Measurements from ENCODE around the gene SKP1.
"Not testable (repeated sequence)": the region's sequence is repeated elsewhere in the genome, so short reads cannot be mapped to it uniquely, and the experiment has no call there.

Gene SKP1

GRCh38 chr5:134176511-134177368 is at the start of gene SKP1:
Gene SKP1, minus strand, starts transcription at chr5:134176950. Its CDS starts 2,928 bp downstream, at chr5:134174022.
- peak; percentile 84 to 85 for DNase-seq

GRCh38 chr5:134225780-134226440 is 49.2 kb upstream of the SKP1 start, which contains the start of gene PPP2CA:
Gene PPP2CA, minus strand, starts transcription at chr5:134226073. Its CDS starts 212 bp downstream, at chr5:134225861.
- peak; percentile 99 for DNase-seq

GRCh38 chr5:134224888-134225779 is 48.4 kb upstream of the SKP1 start:
- peak; percentile 68 to 71 for DNase-seq

DNA sequence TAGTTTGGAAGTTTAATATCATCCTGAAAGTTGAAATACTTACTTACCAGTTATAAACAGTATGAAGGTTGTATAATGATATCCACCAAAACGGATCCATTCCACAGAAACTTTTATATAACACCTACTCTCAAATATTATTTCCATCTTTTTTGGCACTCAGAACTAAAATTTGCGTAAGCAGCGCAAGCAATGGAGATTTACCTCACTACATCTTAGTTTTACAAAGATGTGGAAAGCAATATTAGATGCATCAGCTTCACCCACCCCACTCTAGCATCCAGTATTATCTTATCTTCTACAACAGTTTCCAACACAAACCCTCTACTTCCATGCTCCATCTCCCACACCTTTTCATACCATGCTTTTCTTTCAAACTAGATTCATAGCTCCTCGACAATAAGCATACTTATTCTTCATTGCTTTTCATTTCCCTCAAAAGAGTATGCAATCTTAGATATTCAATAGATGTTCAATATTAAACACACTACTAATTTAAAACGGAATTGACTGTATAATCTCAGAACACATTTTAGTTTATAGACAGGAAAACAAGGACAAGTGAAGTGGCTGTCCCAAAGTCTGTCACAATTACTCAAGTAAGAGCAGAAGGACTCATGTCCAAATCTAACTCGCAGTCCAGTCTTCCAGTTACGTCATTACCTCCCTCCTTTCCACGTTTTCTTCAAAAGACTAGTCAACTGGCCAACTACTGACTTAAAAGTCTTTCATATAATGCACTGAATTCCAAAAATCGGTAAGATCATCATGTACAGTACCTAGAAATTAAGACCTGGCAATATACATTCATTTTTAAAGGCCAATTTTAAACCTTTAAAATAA is 46.9 kb upstream of the SKP1 start:
- DNase-seq, result no peak

DNA sequence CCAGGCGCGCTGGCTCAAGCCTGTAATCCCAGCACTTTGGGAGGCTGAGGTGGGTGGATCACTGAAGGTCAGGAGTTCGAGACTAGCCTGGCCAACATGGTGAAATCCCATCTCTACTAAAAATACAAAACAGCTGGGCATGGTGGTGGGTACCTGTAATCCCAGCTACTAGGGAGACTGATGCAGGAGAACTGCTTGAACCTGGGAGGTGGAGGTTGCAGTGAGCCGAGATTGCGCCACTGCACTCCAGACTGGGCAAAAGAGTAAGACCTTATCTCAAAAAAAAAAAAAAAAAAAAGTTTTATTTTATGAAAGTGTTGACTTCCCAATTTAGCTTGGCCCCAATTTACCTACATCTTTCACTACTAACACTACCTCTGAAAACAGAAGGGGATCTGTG is 44.9 kb upstream of the SKP1 start:
- not testable (repeated sequence) for DNase-seq

GRCh38 chr5:134215757-134216156 is 39.0 kb upstream of the SKP1 start:
- no peak for DNase-seq

DNA sequence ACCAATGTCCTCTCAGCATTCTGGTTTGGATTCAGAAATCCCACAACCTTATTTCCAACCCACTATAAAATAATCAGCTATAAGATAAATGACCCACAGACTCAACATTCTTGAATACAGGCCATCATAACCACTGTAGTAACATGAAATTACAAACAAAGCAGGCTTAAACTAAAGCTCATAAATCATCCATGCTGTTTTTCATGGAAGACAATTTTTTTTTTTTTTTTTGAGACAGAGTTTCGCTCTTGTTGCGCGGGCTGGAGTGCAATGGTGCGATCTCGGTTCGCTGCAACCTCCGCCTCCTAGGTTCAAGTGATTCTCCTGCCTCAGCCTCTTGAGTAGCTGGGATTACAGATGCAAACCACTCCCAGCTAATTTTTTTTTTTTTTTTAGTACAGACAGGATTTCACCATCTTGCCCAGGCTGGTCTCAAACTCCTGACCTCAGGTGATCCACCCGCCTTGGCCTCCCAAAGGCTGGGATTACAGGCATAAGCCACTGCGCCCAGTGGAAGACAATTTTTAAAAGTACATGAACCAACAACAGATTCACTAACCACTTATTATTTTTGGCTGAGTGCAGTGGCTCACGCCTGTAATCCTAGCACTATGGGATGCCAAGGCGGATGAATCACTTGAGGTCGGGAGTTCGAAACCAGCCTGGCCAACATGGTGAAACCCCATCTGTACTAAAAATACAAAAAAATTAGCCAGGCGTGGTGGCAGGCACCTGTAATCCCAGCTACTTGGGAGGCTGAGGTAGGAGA is 34.7 kb upstream of the SKP1 start:
- not testable (repeated sequence) for DNase-seq

- no peak for DNase-seq
Measured at GRCh38 chr5:134209477-134210245, 32.9 kb upstream of the SKP1 start.

DNA sequence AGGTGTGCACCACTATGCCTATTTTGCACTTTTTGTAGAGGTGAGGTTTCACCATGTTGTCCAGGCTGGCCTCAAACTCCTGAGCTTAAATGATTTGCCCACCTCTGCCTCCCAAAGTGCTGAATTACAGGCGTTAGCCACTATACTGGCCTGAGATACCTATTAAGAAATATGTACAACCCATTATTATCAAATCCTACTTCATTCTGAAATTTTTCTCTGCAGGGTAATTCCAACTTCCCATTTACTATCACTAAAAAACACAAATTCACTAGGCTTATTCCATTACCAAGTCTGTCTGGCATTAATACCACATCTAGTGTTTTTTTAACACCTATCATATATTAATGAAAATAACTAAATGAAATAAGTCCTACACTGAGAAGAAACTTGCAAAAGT is 30.9 kb upstream of the SKP1 start:
- no peak for DNase-seq

GRCh38 chr5:134206627-134207160 is 29.9 kb upstream of the SKP1 start:
- no peak for DNase-seq

- no peak for DNase-seq
Measured at GRCh38 chr5:134204575-134204974, 27.8 kb upstream of the SKP1 start.

GRCh38 chr5:134203630-134204029 is 26.9 kb upstream of the SKP1 start:
- no peak for DNase-seq

GRCh38 chr5:134195666-134196065 is 18.9 kb upstream of the SKP1 start:
- no peak for DNase-seq

DNA sequence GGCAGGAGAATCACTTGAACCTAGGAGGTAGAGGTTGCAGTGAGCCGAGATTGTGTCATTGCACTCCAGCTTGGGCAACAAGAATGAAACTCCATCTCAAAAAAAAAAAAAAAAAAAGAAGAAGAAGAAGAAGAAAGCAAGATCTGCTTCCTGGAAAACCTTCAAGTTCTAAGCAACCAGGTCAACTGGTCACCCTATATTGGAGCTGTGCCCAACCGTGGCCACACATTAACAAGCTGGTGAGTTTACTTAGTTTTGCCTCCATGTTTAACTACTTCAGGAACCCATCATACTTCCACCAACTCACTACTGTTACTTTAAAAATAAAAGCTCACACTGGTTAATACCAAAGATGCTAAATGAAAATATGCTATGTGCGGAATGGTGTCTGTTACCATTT is 12.3 kb upstream of the SKP1 start:
- DNase-seq, result no peak

- no peak for DNase-seq
Measured at GRCh38 chr5:134188092-134188491, 11.3 kb upstream of the SKP1 start.

GRCh38 chr5:134184155-134185135 is 7.7 kb upstream of the SKP1 start:
- peak; percentile 81 to 82 for DNase-seq

- no peak for DNase-seq
Measured at GRCh38 chr5:134183481-134183880, 6.7 kb upstream of the SKP1 start.

DNA sequence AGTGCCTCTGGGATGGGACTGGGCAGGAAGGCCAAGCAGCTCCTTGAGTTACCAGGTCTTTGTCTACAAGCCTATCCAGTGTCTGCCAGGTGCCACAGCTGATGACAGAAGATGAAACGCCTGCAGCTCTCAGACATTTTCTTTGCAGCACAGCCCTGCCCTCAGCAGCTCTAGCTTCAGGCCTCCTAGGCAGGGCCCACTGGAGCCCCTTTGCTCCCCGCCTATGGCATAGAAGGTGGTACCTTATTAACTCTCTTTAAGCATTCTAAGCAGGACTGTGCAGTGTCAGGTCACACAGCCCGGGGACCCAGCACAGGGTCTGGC is 1.3 kb upstream of the SKP1 start:
- no peak for DNase-seq
